GM23338 (cell line): ENCODE data around the gene CDH4.

ENCODE experiments used
- CTCF ChIP-seq, 2 experiments: fragments of 200-600 bp in 1 of 2; sonication (generic) in 1 of 2; conservative IDR thresholded peaks; 2 replicates each; pipeline versions ENCODE4 v1.5.1 to v1.6.1; 2016 to 2017; ENCODE audit warnings: antibody characterized with exemption in 2 of 2, low read depth in 2 of 2, mild to moderate bottlenecking in 2 of 2, moderate library complexity in 1 of 2
- EZH2 ChIP-seq: fragments of 200-600 bp; sonication (generic); IDR thresholded peaks from one replicate; pipeline ENCODE4 v1.8.0; 2017; ENCODE audit warnings: antibody characterized with exemption, mild to moderate bottlenecking, low read depth; ENCODE audit not compliant: unreplicated experiment
- EZH2phosphoT487 ChIP-seq: fragments of 200-600 bp; sonication (generic); IDR thresholded peaks from one replicate; pipeline ENCODE4 v1.8.1; 2018; ENCODE audit warnings: antibody characterized with exemption; ENCODE audit not compliant: unreplicated experiment
- NANOG ChIP-seq: IDR thresholded peaks from 2 replicates; pipeline ENCODE4 v1.6.1; 2016; ENCODE audit warnings: antibody characterized with exemption, borderline replicate concordance
- POLR2AphosphoS5 ChIP-seq: IDR thresholded peaks from 2 replicates; pipeline ENCODE4 v1.6.1; 2016; ENCODE audit warnings: antibody characterized with exemption, low read depth
- ZNF462 ChIP-seq: fragments of 250-450 bp; sonication (Bioruptor Pico); IDR thresholded peaks from 2 replicates; pipeline ENCODE4 v1.5.0; 2020; ENCODE audit warnings: mild to moderate bottlenecking, moderate library complexity

DNA sequence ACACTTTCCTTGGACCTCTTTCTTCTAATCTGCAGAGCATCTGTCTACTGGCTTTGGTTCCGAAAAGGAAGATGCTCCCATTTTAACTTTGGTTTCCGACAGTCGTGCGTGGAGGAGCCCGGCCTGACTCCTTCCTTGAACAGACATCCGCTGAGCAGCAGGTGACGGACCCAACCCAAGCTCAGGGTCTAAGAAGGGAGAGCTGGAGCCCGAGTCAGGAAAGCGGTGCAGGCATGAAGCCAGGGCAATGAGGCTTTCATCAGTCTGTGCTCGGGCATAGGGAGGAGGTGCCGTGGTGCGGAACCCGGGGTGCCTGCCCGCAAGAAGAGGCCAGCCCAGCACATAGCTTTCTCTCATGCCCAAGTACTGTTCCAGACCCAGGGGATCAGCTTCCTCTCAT is 109.4 kb downstream of the CDH4 start:
- TF ChIP-seq CTCF (conservative IDR thresholded peaks at IDR 0.05; ENCODE audit: low read depth in 2 of 2) (no peak), NANOG (no peak), EZH2 (no peak), ZNF462 (no peak), POLR2AphosphoS5 (no peak), EZH2phosphoT487 (no peak)
